Left cardiac atrium (tissue), 4 donors: ENCODE data around the gene APC2. TPM values are rescaled to one million over a fixed set of nuclear protein-coding genes. Genes with fewer than 3 reads are reported as not detected.
"Not testable (repeated sequence)": the region's sequence is repeated elsewhere in the genome, so short reads cannot be mapped to it uniquely, and the experiment has no call there.

Source experiments
- ATAC-seq, 2 donors: fragments of 200-7000 bp; cut with Tn5 transposase; one replicate each; pipeline ENCODE4 v1.9.1; 2020; ENCODE audit warnings: mild to moderate bottlenecking in 2 of 2, moderate library complexity in 2 of 2
- DNase-seq: peaks from one replicate; pipeline ENCODE4 v3.0.0-alpha.2; 2020
- intact Hi-C, 2 donors: fragments of 100-400 bp; cut with DNase I; formaldehyde crosslinking; loops; one replicate each; pipeline versions ENCODE4 v1.14.1 to v1.15.1; 2022 to 2023
- total RNA-seq, 2 donors: library from RNA; stranded (reverse); fragmentation: NEBNext Ultra II Directional; extraction: Animal tissue kit (Norgen Biotek cat#: 25700); gene quantifications; one replicate each; pipeline ENCODE4 v1.2.1, GENCODE V29; 2021
- donor health status: DM: no; HTN: yes; CAD: no.
- donor health status: DM: no; HTN: yes; CAD: no; lungs with severe emphysema.
- donor health status: DM: yes; HTN: yes; CAD: no.
- donor health status: Dilated cardiomyopathy.

Gene APC2
- total RNA-seq, 2 donors from 2014 or later = 0.18 to 0.21 TPM

- intact Hi-C loops = no loop called here
- peak in 1 of 2 donors; percentile 5 for ATAC-seq
- DNase-seq = no peak
These were observed 20.1 kb downstream of the APC2 start for GRCh38 chr19:1470055-1470304.

- DNase-seq = peak; percentile 70
- intact Hi-C loops = no loop called here
- ATAC-seq = peak; percentile 35 to 51
These were observed 20.5 kb downstream of the APC2 start for GRCh38 chr19:1470305-1471009.

GRCh38 chr19:1471010-1471514, 21.1 kb downstream of the APC2 start:
- peak in 1 of 2 donors; percentile 8 for ATAC-seq
- DNase-seq = no peak
- intact Hi-C loops = no loop called here

- DNase-seq (no peak), ATAC-seq (no peak)
- intact Hi-C loops = no loop called here
These were observed 21.7 kb downstream of the APC2 start for GRCh38 chr19:1471515-1472160.

GRCh38 chr19:1472231-1473084, 22.5 kb downstream of the APC2 start:
- DNase-seq (no peak), ATAC-seq (no peak)
- intact Hi-C loops = no loop called here

- no peak for DNase-seq
- no peak for ATAC-seq
- intact Hi-C loops = no loop called here
These were observed 23.3 kb downstream of the APC2 start for GRCh38 chr19:1473085-1473851.

GRCh38 chr19:1474011-1474764, 24.3 kb downstream of the APC2 start:
- intact Hi-C loops = no loop called here
- DNase-seq (no peak), ATAC-seq (no peak)

GRCh38 chr19:1474765-1475351, 24.9 kb downstream of the APC2 start:
- ATAC-seq (no peak), DNase-seq (no peak)
- intact Hi-C loops = no loop called here

GRCh38 chr19:1475751-1476437, 26.0 kb downstream of the APC2 start:
- intact Hi-C loops = no loop called here

GRCh38 chr19:1477056-1477455, 27.1 kb downstream of the APC2 start:
- intact Hi-C loops = not testable (repeated sequence)

More at GRCh38 chr19:1475751-1476437, 26.0 kb downstream of the APC2 start:
- ATAC-seq = no peak
- DNase-seq = no peak

GRCh38 chr19:1478934-1479707, 29.2 kb downstream of the APC2 start, which contains the start of gene C19orf25:
TSS of gene C19orf25 (minus strand) at chr19:1479215. CDS start at chr19:1478903, 312 bp downstream.
- ATAC-seq (peak; percentile 97 to 98), DNase-seq (peak; percentile 96)
- intact Hi-C loops = no loop called here

More at GRCh38 chr19:1477056-1477455, 27.1 kb downstream of the APC2 start:
- DNase-seq, ATAC-seq: not testable (repeated sequence)

- DNase-seq (no peak), ATAC-seq (no peak)
- intact Hi-C loops = no loop called here
These were observed 31.4 kb downstream of the APC2 start for GRCh38 chr19:1481224-1481892.

GRCh38 chr19:1481893-1482360, 32.0 kb downstream of the APC2 start:
- ATAC-seq (no peak), DNase-seq (peak; percentile 30)
- intact Hi-C loops = no loop called here

GRCh38 chr19:1482361-1483130, 32.6 kb downstream of the APC2 start:
- ATAC-seq (no peak), DNase-seq (peak; percentile 20)
- intact Hi-C loops = no loop called here
